Hypothalamus (tissue), 51 donors: ENCODE data around the gene SDC3.
"Not testable (repeated sequence)": the region's sequence is repeated elsewhere in the genome, so short reads cannot be mapped to it uniquely, and the experiment has no call there.

ENCODE experiments used
- DNase-seq, 51 donors: peaks; one replicate each; lab custom pipeline; 2025; lab: John Stamatoyannopoulos, UW

The SDC3 gene, protein sequence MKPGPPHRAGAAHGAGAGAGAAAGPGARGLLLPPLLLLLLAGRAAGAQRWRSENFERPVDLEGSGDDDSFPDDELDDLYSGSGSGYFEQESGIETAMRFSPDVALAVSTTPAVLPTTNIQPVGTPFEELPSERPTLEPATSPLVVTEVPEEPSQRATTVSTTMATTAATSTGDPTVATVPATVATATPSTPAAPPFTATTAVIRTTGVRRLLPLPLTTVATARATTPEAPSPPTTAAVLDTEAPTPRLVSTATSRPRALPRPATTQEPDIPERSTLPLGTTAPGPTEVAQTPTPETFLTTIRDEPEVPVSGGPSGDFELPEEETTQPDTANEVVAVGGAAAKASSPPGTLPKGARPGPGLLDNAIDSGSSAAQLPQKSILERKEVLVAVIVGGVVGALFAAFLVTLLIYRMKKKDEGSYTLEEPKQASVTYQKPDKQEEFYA

DNA sequence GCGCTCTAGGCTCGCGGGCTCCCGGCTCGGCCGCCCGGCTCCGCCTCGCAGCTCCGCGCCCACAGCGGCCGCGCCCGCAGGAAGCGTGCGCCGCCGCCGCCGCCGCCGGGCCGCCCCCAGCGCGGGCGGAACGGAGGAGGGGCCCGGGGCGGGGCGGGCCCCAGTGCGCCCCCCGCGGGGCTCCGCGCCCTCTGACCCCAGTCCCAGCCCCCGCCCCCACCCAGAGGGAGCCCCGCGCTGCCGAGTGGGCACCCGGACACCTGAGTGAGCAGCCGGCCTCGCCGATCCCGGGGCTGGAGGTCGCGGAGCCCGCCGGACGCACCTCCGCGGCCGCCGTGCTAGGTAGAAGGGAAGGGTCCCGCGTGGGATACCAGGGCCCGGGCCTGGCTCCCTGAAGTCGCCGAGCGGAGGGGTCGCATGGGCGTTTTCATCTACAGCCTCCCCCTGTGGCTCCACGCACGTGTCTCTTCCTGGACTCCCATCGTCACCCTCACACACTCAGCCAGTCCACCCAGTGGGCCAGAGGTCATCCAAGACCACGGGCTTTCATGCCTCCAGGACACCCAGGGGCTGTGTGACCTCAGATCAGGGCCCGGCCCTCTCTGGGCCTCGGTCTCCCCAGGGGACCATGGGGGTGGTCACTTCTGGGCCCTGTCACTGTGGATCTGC, at the start of gene SDC3:
SDC3 (minus strand) TSS at position 63 of the 669 bp plus-strand sequence. CDS start 172 bp downstream, outside the sequence.
- peak in 1 of 51 donors; percentile 39 for DNase-seq

DNA sequence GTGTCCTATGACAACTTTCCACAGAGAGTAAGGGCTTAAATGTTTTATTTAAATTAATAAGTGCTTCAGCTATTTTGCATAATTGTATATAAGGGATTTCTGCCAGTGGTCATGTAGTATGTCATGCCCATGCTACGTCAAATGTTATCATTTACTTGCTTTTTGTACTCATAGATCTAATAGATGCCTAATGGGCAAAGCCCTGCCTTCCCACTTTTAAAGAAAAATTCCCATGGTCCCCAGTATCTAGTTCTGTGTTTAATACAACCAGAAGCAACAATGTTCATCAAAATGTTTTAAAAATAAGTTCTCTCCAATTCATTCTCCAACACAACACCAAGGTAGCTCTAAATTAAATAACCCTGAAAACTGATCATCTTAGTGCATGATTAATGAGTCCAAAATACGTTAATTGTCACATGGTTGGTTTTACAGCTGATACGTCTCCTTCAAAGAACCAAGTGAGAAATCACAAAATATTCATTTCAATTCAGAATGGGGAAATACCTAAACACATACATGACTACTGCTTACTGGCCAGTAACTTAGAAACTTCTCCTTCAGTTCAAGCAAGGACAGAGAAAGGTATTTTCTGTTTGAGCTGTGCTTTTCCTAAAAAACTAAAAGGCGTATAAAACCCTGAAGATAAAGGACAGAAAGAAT, 49.1 kb upstream of the SDC3 start:
- DNase-seq = no peak

DNA sequence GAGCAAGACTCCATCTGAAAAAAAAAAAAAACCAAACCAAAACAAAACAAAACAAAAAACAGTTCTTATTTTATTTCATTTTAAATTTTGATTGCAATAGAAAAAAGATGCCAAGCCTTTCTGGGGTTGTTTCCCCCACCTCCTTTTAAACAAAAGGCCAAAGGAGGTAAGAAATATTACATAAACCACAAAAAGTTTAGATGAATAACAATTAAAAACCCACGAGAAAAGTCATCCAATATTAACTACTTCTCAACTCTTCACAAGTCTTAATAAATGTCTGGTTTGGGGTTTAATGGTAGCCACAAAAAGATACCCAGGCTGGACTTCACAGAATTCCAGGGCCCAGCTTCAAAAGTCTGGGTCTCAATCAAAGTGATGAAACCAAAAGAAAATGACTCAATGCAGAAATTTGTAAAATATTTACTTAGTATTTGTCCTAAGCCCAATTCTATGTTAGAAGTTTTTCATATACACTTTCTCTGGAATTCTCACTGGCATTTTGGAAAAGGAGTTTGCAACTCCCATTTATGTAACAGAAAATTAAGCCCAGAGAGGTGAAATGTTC, 47.0 kb upstream of the SDC3 start:
- DNase-seq = no peak

DNA sequence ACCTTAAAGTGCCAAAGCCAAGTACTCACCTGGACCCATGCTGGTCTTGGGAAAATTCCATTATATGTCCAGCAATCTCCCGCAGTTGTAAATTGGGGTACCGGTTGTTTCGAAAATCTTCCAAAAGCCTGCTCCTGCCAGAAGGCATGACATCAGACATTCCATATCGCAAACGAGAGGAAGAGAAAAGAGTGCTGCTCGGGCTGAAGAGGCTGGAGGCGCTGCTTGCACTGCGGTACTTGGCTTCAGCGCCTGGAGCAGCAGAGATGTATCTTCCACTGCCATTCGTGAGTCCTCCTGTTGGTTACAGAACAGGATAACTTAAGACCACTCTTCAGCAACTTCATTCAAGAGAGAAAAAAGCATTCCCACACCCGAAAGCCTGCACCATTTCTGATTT, 45.1 kb upstream of the SDC3 start:
- no peak for DNase-seq

DNA sequence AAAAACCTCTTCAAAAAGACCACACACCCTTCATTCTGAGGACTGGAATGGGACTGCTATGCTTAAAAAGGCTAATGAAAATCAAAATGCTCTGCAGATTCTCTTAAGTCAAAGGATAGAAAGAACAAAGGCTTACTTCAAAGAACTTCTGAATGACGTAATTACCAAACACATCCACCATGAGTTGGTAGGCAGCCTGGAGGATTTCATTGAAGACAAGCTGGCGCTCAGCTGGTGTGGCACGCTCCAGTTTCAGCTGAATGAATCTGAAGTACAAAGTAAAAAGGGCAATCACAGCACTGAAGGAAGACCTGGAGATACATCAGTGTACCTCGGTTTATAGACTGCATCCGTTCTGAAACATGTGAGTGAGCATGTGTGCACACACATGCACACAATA, 43.5 kb upstream of the SDC3 start:
- DNase-seq = peak in 17 of 51 donors; percentile 9 to 57 (median 28)

DNA sequence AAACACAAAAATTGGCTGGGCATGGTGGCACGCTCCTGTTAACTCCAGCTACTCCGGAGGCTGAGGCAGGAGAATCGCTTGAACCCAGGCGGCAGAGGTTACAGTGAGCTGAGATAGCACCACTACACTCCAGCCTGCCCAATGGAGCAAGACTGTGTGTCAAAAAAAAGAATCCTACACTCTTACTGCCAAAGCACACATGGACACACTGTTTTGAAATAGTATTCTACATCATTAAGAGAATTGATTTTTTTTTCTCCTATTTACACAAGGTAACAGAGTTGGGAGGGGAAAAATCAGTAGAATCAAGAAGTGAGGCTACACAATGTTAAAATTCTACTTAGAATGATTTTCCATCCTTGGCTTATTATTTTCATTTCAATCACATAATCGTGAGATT, 42.1 kb upstream of the SDC3 start:
- DNase-seq = no peak

DNA sequence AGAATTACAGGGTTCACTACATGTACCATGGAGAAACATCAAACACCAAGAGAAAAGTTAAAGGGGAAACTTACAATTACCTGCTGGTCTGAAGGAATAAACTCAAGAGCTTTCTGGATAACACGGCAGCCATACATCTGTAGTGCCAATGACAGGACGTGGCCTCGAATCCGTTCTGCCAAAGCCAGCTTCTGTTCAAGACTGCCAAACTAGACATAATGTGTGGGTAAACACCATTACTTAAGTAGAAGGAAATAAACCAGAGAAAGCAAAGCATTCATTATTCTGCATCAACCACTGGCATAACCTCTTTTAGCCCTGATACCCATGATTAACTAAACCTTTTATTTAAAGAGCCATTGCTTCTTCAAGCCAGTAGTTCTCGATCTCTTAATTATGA, 41.5 kb upstream of the SDC3 start:
- DNase-seq = no peak

DNA sequence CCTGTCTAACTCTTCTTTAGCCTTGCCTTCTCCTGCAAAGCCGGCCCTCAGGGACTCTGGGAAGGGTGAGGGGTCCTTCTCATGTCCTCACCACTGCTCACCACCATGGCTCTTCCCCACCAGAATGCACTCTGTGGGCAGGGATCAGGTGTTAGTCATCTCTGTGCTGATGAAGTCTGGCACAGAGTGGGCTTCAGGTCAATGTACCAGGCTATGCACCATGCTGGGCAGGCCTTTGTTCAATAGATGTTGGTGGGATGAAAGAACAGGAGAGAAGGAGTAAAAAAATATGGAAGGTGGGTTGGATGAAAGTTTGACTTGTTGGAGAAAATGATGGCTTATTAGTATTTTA, 40.9 kb upstream of the SDC3 start:
- not testable (repeated sequence) for DNase-seq

DNA sequence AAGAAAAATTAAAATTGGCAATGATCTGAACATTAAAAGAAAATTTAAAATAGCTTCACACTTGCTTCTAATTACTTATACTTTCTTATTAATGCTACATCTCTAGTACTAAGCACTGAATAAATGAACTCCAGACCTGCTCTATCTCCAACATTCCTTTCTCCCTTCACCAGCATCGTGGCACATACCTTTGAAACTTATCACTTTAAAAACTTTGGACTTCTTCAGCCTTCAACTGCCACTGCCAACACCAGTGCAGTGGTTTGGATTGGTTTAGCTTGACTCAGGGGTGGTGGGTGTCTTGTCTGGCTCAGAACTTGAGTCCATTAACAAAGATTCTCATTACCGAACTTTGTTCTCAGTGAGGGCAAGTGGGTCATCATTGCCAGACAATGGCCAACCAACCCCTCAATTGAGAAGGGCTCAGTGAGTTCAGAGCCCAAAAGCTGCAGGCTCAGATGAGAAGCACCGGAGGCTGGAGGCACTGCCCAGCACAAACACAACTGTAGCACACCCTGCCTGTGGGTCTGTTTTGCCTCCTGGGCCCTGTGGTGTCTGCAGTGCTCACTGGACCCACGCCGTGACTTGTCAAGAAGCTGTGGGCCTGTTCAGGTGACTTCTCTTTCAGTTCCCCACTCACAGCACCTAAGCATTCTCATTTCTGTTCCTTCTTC, 40.4 kb upstream of the SDC3 start:
- not testable (repeated sequence) for DNase-seq

DNA sequence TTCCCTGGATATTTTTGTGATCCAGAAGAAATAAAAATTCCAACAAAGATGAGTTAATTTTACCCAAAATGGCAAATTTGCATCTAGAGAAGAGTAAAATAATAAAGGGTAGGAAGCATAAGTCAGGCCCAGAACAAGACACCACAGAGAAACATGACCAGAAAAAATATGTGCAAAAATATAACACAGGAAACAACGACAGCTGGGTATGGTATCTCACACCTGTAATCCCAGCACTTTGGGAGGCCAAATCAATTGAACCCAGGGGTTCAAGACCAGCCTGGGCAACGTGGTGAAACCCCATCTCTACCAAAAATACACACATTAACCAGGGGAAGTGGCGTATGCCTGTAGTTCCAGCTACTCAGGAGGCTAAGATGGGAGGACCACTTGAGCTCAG, 39.7 kb upstream of the SDC3 start:
- no peak for DNase-seq

DNA sequence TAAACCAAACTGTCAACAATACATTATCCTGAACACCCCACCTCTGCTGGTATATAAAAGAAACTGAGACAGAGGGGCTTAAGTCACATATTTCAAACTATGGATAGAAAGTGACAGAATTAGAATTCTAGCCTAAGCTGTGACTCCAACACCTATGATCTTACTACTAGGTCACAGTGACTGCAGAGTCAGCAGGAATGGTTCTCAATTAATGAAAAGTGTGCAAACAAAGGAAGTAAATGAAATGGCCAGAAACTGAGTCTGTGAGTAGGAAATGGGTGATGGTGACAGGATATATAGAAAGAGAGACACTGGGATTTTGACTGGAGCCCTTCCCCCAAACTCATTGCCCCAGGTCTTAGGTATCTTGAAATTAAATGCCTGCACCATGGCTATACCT, 38.7 kb upstream of the SDC3 start:
- no peak for DNase-seq

DNA sequence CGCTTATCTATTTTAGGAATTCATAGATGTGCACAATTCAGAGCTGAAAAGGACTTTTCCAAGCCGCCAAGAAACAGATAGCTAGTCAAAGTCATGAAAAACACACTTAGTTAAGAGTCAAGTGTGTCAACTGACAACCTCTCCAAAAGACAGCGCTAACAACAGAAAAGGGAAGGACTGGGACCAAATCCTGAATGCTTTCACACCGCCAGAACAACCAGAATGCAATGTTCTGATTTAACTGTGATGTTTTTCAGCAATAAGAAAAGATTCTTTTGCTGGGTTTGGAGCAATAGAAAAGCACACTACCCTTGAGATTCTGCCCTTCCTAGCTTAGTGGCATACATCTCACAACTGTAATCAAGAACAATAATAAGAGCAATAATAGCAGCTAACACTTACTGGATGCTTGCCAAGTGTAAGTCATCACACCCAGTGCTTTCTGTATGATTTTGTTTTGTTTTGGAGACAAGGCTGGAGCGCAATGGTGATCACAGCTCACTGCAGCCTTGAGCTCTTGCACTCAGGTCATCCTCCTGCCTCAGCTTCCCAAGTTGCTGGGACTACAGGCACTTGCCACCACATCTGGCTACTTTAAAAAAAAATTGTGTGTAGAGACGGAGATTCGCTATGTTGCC, 33.9 kb upstream of the SDC3 start:
- peak in 1 of 51 donors; percentile 19 for DNase-seq

DNA sequence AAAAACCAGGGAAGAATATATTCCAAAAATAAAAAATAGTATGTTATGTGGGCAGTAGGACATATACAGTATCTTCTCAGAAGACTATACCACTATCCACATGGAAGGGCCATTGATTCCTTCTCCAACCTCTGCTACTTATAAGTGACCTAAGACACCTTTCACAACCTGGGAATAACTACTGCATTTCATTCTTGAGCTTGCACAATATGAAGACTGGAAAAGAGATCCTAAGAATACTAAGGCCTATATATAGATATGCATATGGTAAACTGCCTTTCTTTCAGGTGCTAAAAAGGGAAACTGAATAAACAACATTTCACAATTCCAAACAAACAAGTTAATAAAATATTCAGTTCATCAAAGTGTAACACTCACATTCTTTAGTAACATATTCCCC, 32.0 kb upstream of the SDC3 start:
- no peak for DNase-seq

DNA sequence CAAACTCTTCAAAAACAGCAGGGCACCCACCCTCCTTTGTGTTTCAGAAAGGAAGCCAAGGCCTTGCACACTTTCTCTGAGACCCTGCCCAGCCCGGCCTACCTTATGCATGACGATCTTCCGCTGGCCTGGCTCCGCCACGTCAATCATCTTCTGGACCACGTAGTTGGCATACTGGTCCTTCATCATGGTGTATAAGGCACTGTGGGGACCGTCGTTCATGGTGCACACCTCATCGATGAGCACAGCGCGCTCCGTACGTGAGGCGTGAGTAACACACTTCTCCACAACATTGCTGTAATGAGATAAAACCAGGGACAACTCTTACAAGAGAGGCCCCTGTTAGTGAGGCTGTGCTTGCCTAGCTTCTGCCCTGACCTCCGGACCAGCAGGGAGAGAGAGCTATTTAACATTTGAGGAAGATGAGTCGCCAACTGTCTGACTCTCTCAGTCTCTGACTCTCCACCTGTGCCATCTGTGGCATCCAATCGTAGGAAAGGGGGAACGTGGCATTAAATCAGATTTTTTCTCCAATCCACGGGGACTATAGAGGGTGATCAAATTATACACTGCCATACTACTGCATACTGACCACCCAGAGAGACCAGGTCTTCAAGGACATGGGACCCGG, 28.1 kb upstream of the SDC3 start:
- no peak for DNase-seq

DNA sequence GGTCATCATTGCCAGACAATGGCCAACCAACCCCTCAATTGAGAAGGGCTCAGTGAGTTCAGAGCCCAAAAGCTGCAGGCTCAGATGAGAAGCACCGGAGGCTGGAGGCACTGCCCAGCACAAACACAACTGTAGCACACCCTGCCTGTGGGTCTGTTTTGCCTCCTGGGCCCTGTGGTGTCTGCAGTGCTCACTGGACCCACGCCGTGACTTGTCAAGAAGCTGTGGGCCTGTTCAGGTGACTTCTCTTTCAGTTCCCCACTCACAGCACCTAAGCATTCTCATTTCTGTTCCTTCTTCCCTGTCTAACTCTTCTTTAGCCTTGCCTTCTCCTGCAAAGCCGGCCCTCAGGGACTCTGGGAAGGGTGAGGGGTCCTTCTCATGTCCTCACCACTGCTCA, 27.2 kb upstream of the SDC3 start:
- not testable (repeated sequence) for DNase-seq

DNA sequence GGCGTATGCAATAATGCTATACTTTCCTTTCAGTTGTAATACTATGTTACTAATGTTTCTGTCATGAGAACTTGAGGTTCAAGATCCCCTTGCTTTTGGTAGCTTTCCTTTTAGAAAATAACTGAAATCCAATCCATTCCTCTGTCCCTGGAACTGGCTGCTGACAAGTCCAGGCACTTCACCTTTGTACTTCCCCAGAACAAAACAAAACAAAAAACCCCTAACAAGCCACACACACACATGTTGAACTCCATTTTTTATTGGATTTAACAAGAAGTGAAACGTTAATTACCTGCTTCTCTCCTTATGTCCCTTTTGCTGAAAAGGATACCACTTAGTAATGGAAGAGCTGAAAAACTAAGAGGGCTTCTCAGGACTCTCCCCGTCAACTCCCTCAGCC, 26.1 kb upstream of the SDC3 start:
- DNase-seq = no peak

DNA sequence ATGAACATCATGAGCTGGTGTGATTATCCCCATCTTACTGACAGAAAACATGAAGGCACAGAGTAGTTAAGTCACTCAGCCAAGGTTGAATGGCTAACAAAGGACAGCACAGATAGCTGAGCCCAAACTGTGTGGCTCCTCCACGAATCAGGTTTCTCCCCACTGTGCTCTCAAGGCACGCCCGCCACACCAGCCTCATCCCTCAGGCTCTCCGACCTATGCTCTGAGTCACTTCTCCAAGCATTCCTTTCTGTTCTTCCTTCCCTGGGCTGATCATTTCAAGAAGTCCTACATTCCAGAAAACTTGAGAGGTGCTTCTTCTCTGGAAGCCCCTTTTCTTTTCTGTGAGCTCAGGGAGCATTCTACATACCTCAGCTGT, 25.3 kb upstream of the SDC3 start:
- DNase-seq = no peak

DNA sequence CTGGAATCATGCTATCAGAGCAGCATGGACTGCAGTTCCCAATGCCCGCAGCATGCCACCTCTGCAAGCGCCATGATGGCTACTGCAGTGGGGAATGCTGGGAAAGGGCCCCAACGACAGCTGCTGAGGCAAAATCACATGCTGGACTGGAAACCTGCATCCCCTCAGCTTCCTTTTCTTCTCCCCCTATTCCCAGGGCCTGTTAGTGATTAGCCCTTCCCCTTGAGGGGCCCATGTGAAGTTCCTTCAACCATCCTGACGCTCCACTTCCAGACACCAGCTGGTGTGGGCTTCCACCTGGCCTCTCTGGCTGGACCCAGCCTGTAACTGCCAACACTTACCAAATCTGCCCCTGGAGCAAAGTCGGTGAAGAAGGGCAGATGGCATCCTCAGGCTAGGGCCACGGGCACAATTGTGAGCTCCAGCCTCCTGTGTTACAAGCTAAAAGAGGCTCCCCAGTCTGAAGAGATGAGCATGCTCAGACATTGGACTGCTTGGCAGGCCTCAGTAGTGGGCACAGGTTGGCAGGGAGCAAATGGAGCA, 22.1 kb upstream of the SDC3 start:
- DNase-seq = peak in 1 of 51 donors; percentile 27

DNA sequence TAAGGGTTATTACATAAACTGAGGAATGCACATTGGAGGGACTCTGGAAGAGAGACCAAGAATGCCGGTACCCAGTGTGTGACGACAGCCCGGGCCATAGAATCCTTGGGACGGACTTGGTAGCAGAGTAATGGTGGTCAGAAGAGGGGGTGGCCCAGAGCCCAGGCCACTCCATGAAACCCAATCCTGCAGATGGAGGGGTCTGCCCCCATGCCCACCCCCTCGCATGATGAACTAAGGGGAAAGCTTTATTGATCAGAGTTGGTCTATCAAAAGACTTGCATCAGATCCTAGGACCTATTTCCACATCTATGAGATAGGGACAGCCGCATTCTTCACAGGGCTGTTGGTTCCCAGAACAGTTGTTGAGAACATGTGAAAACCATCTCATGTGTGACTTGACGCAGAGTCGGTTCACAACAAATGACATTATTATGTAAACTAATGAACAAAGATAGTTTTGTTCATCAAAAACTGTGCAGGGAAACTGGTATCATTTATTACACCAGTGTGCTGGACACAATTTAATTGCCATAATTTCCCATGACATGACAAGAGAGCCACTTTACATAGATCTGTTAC, 21.5 kb upstream of the SDC3 start:
- DNase-seq = no peak
